ENCODE measurements around the gene RNF130.

Gene RNF130

GRCh38 chr5:180078348-180078747 is 6.8 kb upstream of the RNF130 start:
- peaks cover 25% of the 10 kb centered on the region for H3K4me1 ChIP-seq
- no peaks in the 10 kb centered on the region for H3K27me3 ChIP-seq
- H3K9ac ChIP-seq = no peak overlapping the region
- no peak overlapping the region for H3K4me2 ChIP-seq
- no peak overlapping the region for H3K27ac ChIP-seq
- peaks cover 27% of the 10 kb centered on the region for H3K9me3 ChIP-seq
- no peak overlapping the region for H3K4me3 ChIP-seq
- TF ChIP-seq Cebpa-rat (IDR thresholded peaks at IDR 0.05) = no peak
- H3K36me3 ChIP-seq = no peaks in the 10 kb centered on the region
- H4K20me1 ChIP-seq = no peaks in the 10 kb centered on the region

GRCh38 chr5:180077594-180078284 is 6.2 kb upstream of the RNF130 start:
- peaks cover 29% of the 10 kb centered on the region for H3K9me3 ChIP-seq
- H3K4me2 ChIP-seq = no peak overlapping the region
- no peak for TF ChIP-seq Cebpa-rat (IDR thresholded peaks at IDR 0.05)
- no peak overlapping the region for H3K4me3 ChIP-seq
- H3K27me3 ChIP-seq = no peaks in the 10 kb centered on the region
- H3K4me1 ChIP-seq = peaks cover 25% of the 10 kb centered on the region
- no peaks in the 10 kb centered on the region for H3K36me3 ChIP-seq
- H3K27ac ChIP-seq = no peak overlapping the region
- H4K20me1 ChIP-seq = no peaks in the 10 kb centered on the region
- no peak overlapping the region for H3K9ac ChIP-seq

GRCh38 chr5:180075703-180076102 is 4.1 kb upstream of the RNF130 start:
- H3K9me3 ChIP-seq = peaks cover 21% of the 10 kb centered on the region
- H3K4me3 ChIP-seq = no peak overlapping the region
- no peak for TF ChIP-seq Cebpa-rat (IDR thresholded peaks at IDR 0.05)
- H3K9ac ChIP-seq = no peak overlapping the region
- no peaks in the 10 kb centered on the region for H4K20me1 ChIP-seq
- no peaks in the 10 kb centered on the region for H3K36me3 ChIP-seq
- H3K27me3 ChIP-seq = no peaks in the 10 kb centered on the region
- H3K4me2 ChIP-seq = no peak overlapping the region
- H3K4me1 ChIP-seq = peaks cover 23% of the 10 kb centered on the region
- H3K27ac ChIP-seq = no peak overlapping the region

GRCh38 chr5:180074462-180074861 is 2.9 kb upstream of the RNF130 start:
- no peaks in the 10 kb centered on the region for H3K36me3 ChIP-seq
- no peak overlapping the region for H3K27ac ChIP-seq
- TF ChIP-seq Cebpa-rat (IDR thresholded peaks at IDR 0.05) = no peak
- no peak overlapping the region for H3K4me2 ChIP-seq
- H3K9ac ChIP-seq = no peak overlapping the region
- peaks cover 22% of the 10 kb centered on the region for H3K4me1 ChIP-seq
- peaks cover 18% of the 10 kb centered on the region for H3K9me3 ChIP-seq
- no peaks in the 10 kb centered on the region for H3K27me3 ChIP-seq
- H4K20me1 ChIP-seq = peaks cover 11% of the 10 kb centered on the region
- no peak overlapping the region for H3K4me3 ChIP-seq

- Histone ChIP-seq H3K9ac (no peak overlapping the region), H3K36me3 (no peaks in the 10 kb centered on the region), H3K27me3 (no peaks in the 10 kb centered on the region), H3K9me3 (peaks cover 6% of the 10 kb centered on the region; the same call in 1 of the 2 replicates), H3K4me2 (peak overlapping the region; percentile 98; the same call in 1 of the 2 replicates), H3K4me3 (peak overlapping the region; percentile 88), H3K27ac (no peak overlapping the region; the same call in 1 of the 2 replicates), H3K4me1 (peaks cover 31% of the 10 kb centered on the region), H4K20me1 (peaks cover 30% of the 10 kb centered on the region)
- TF ChIP-seq Cebpa-rat (IDR thresholded peaks at IDR 0.05) = no peak
Observed at GRCh38 chr5:180072556-180072955, 997 bp upstream of the RNF130 start.

- peaks cover under 1% of the 10 kb centered on the region; the same call in 1 of the 2 replicates for H3K36me3 ChIP-seq
- peaks cover 34% of the 10 kb centered on the region for H4K20me1 ChIP-seq
- no peaks in the 10 kb centered on the region for H3K27me3 ChIP-seq
- TF ChIP-seq Cebpa-rat (IDR thresholded peaks at IDR 0.05) = no peak
- H3K4me3 ChIP-seq = peak overlapping the region; percentile 88
- H3K4me1 ChIP-seq = peaks cover 31% of the 10 kb centered on the region
- H3K9ac ChIP-seq = no peak overlapping the region
- H3K27ac ChIP-seq = peak overlapping the region; percentile 95
- peaks cover 8% of the 10 kb centered on the region for H3K9me3 ChIP-seq
- H3K4me2 ChIP-seq = peak overlapping the region; percentile 98
Observed at GRCh38 chr5:180072256-180072548, 643 bp upstream of the RNF130 start.

- H3K27ac ChIP-seq = peak overlapping the region; percentile 95
Observed at GRCh38 chr5:180070756-180071530, 616 bp downstream of the RNF130 start.

GRCh38 chr5:180069589-180070247 is 1.8 kb downstream of the RNF130 start:
- Histone ChIP-seq H3K27me3 (no peaks in the 10 kb centered on the region), H3K4me1 (peaks cover 31% of the 10 kb centered on the region), H3K36me3 (peaks cover 25% of the 10 kb centered on the region), H3K4me2 (peak overlapping the region; percentile 98), H3K27ac (peak overlapping the region; percentile 95), H4K20me1 (peaks cover 47% of the 10 kb centered on the region), H3K9ac (peak overlapping the region; percentile 94), H3K9me3 (peaks cover 33% of the 10 kb centered on the region), H3K4me3 (peak overlapping the region; percentile 88)
- TF ChIP-seq Cebpa-rat (IDR thresholded peaks at IDR 0.05) = peak; percentile 98

More at GRCh38 chr5:180070756-180071530, 616 bp downstream of the RNF130 start:
- Histone ChIP-seq H3K4me1 (peaks cover 31% of the 10 kb centered on the region), H3K4me2 (peak overlapping the region; percentile 98), H3K4me3 (peak overlapping the region; percentile 88), H3K27me3 (no peaks in the 10 kb centered on the region), H4K20me1 (peaks cover 47% of the 10 kb centered on the region), H3K9ac (peak overlapping the region; percentile 94), H3K36me3 (peaks cover 13% of the 10 kb centered on the region), H3K9me3 (peaks cover 20% of the 10 kb centered on the region)
- TF ChIP-seq Cebpa-rat (IDR thresholded peaks at IDR 0.05) = no peak

- H3K36me3 ChIP-seq = peaks cover 36% of the 10 kb centered on the region
- H3K9me3 ChIP-seq = peaks cover 44% of the 10 kb centered on the region
- TF ChIP-seq Cebpa-rat (IDR thresholded peaks at IDR 0.05) = no peak
- peak overlapping the region; percentile 98 for H3K4me2 ChIP-seq
- H4K20me1 ChIP-seq = peaks cover 56% of the 10 kb centered on the region
- no peak overlapping the region for H3K9ac ChIP-seq
- no peaks in the 10 kb centered on the region for H3K27me3 ChIP-seq
- H3K4me3 ChIP-seq = no peak overlapping the region
- H3K27ac ChIP-seq = no peak overlapping the region
- H3K4me1 ChIP-seq = peaks cover 31% of the 10 kb centered on the region
Observed at GRCh38 chr5:180068519-180069090, 3.0 kb downstream of the RNF130 start.

Measured in BLaER1 (cell line).